WTC11 (cell line): ENCODE measurements around the gene CPHXL. TPM values are rescaled to one million over a fixed set of nuclear protein-coding genes. Genes with fewer than 3 reads are reported as not detected.

Source experiments
- ATAC-seq: fragments of 200-7000 bp; cut with Tn5 transposase; 2 replicates; pipeline ENCODE4 v1.10.0; 2021; ENCODE audit warnings: mild to moderate bottlenecking, moderate library complexity
- CTCF ChIA-PET: fragments of 300-600 bp; sonication (Branson Sonifier 250); formaldehyde crosslinking; loops from one replicate; lab custom pipeline; 2021; ENCODE audit warnings: antibody characterized with exemption; lab: Charles Lee
- POLR2A ChIA-PET: fragments of 350-600 bp; sonication (Branson Sonifier 250); formaldehyde crosslinking; loops from one replicate; lab custom pipeline; 2021; ENCODE audit warnings: antibody characterized with exemption; lab: Charles Lee
- DNase-seq: peaks from one replicate; pipeline ENCODE4 v3.0.0; 2021; ENCODE audit warnings: low spot score
- H3K27ac Mint-ChIP-seq: 2 replicates; pipeline ENCODE4 v1.8.0; 2021; ENCODE audit warnings: mixed read lengths
- H3K27me3 Mint-ChIP-seq: 2 replicates; pipeline ENCODE4 v1.8.0; 2021; ENCODE audit warnings: low read depth, mild to moderate bottlenecking, moderate library complexity, mixed read lengths
- H3K36me3 Mint-ChIP-seq: 2 replicates; pipeline ENCODE4 v1.8.0; 2021; ENCODE audit warnings: mixed read lengths
- H3K4me1 Mint-ChIP-seq: 2 replicates; pipeline ENCODE4 v1.8.0; 2022; ENCODE audit warnings: mixed read lengths
- H3K4me3 Mint-ChIP-seq: 2 replicates; pipeline ENCODE4 v1.8.0; 2021; ENCODE audit warnings: mild to moderate bottlenecking, moderate library complexity, mixed read lengths
- H3K9me3 Mint-ChIP-seq: 2 replicates; pipeline ENCODE4 v1.8.0; 2021; ENCODE audit warnings: mixed read lengths
- AFF4 ChIP-seq: sonication (generic); formaldehyde crosslinking; IDR thresholded peaks from 2 replicates; pipeline ENCODE4 v1.8.1; 2023; ENCODE audit warnings: mild to moderate bottlenecking, missing genetic modification reagents, borderline replicate concordance
- ATF3 ChIP-seq: sonication (generic); formaldehyde crosslinking; conservative IDR thresholded peaks from 2 replicates; pipeline ENCODE4 v1.8.1; 2022; ENCODE audit warnings: mild to moderate bottlenecking, missing genetic modification reagents
- E2F4 ChIP-seq: sonication (generic); formaldehyde crosslinking; IDR thresholded peaks from 2 replicates; pipeline ENCODE4 v1.8.1; 2022; ENCODE audit warnings: low read depth, mild to moderate bottlenecking, moderate library complexity, missing genetic modification reagents, borderline replicate concordance
- FOXK1 ChIP-seq: sonication (generic); formaldehyde crosslinking; IDR thresholded peaks from 2 replicates; pipeline ENCODE4 v1.8.0; 2022; ENCODE audit warnings: mild to moderate bottlenecking, moderate library complexity, missing genetic modification reagents
- GRHL2 ChIP-seq: fragments of 250-450 bp; sonication (Bioruptor Pico); IDR thresholded peaks from 2 replicates; pipeline ENCODE4 v1.8.0; 2022; ENCODE audit warnings: mild to moderate bottlenecking, moderate library complexity; ENCODE audit not compliant: insufficient replicate concordance, severe bottlenecking
- IRF1 ChIP-seq: sonication (generic); formaldehyde crosslinking; IDR thresholded peaks from 2 replicates; pipeline ENCODE4 v1.8.0; 2023; ENCODE audit warnings: missing genetic modification reagents
- MAX ChIP-seq: sonication (generic); formaldehyde crosslinking; IDR thresholded peaks from 2 replicates; pipeline ENCODE4 v1.8.0; 2022; ENCODE audit warnings: mild to moderate bottlenecking, missing genetic modification reagents
- NR2C2 ChIP-seq: sonication (generic); formaldehyde crosslinking; IDR thresholded peaks from 2 replicates; pipeline ENCODE4 v1.8.0; 2022; ENCODE audit warnings: mild to moderate bottlenecking, missing genetic modification reagents
- RORB ChIP-seq: fragments of 250-450 bp; sonication (Bioruptor Pico); IDR thresholded peaks from 2 replicates; pipeline ENCODE4 v1.9.0; 2021; ENCODE audit warnings: mild to moderate bottlenecking
- SMAD3 ChIP-seq: sonication (generic); formaldehyde crosslinking; IDR thresholded peaks from 2 replicates; pipeline ENCODE4 v1.8.0; 2022; ENCODE audit warnings: missing genetic modification reagents, mild to moderate bottlenecking, borderline replicate concordance
- TCF7 ChIP-seq: sonication (generic); formaldehyde crosslinking; IDR thresholded peaks from 2 replicates; pipeline ENCODE4 v1.8.0; 2022; ENCODE audit warnings: mild to moderate bottlenecking, low read depth, missing genetic modification reagents, moderate library complexity
- ZMAT4 ChIP-seq: fragments of 250-450 bp; sonication (Bioruptor Pico); IDR thresholded peaks from 2 replicates; pipeline ENCODE4 v1.9.0; 2021; ENCODE audit warnings: mild to moderate bottlenecking
- ZNF263 ChIP-seq: sonication (generic); formaldehyde crosslinking; IDR thresholded peaks from 2 replicates; pipeline ENCODE4 v1.8.1; 2022; ENCODE audit warnings: low read depth, mild to moderate bottlenecking, moderate library complexity, missing genetic modification reagents
- ZNF416 ChIP-seq: fragments of 250-450 bp; sonication (Bioruptor Pico); IDR thresholded peaks from 2 replicates; pipeline ENCODE4 v1.9.0; 2021; ENCODE audit warnings: mild to moderate bottlenecking, inconsistent platforms
- ZNF532 ChIP-seq: fragments of 250-450 bp; sonication (Bioruptor Pico); IDR thresholded peaks from 2 replicates; pipeline ENCODE4 v1.9.0; 2021; ENCODE audit warnings: mild to moderate bottlenecking, borderline replicate concordance
- total RNA-seq: library from RNA; stranded (reverse); gene quantifications from 3 replicates; pipeline ENCODE4 v1.2.3, GENCODE V29; 2021

Gene CPHXL
- total RNA-seq, 1 experiment from 2014 or later: not detected

- TF ChIP-seq ZNF416: no peak
- no peak for TF ChIP-seq ZNF263 (CRISPR knock-in tag)
- TF ChIP-seq FOXK1 (CRISPR knock-in tag): no peak
- no peak for TF ChIP-seq IRF1 (CRISPR knock-in tag)
- no peak for TF ChIP-seq AFF4
Measured at GRCh38 chr16:75710344-75710743, 15.9 kb downstream of the CPHXL start (continued).

GRCh38 chr16:75703306-75703705 lies 23.0 kb downstream of the CPHXL start:
- no peaks in the 10 kb centered on the region; the same call in 1 of the 2 replicates for H3K4me1 Mint-ChIP-seq
- no peak overlapping the region for H3K27ac Mint-ChIP-seq
- ChIA-PET POLR2A (no interaction called here), CTCF (no interaction called here)
- peaks cover 7% of the 10 kb centered on the region for H3K27me3 Mint-ChIP-seq
- peaks cover 51% of the 10 kb centered on the region for H3K9me3 Mint-ChIP-seq
- DNase-seq (no peak), ATAC-seq (no peak)
- TF ChIP-seq ATF3 (CRISPR knock-in tag) (no peak), NR2C2 (CRISPR knock-in tag) (no peak), E2F4 (CRISPR knock-in tag) (no peak), TCF7 (CRISPR knock-in tag) (no peak), RORB (no peak), ZNF532 (CRISPR knock-in tag) (no peak), SMAD3 (CRISPR knock-in tag) (no peak), GRHL2 (CRISPR knock-in tag) (no peak), ZMAT4 (no peak), MAX (CRISPR knock-in tag) (no peak)
- H3K4me3 Mint-ChIP-seq: no peak overlapping the region
- peaks cover 7% of the 10 kb centered on the region for H3K36me3 Mint-ChIP-seq
